SU-DHL-6 (cell line): Measurements from ENCODE around the gene NFATC1.

Experiments
- EZH2phosphoT487 ChIP-seq: fragments of 200-600 bp; sonication (generic), shearing (Covaris generic); conservative IDR thresholded peaks from 2 replicates; pipeline ENCODE4 v1.6.1; 2018; ENCODE audit warnings: mild to moderate bottlenecking, antibody characterized with exemption, low read length, moderate library complexity, mixed read lengths
- TF ChIP-seq, protein P1 (sequence below): fragments of 200-600 bp; sonication (generic); IDR thresholded peaks from one replicate; pipeline ENCODE4 v1.5.1; 2017; ENCODE audit warnings: antibody characterized with exemption, mild to moderate bottlenecking, low read length, moderate library complexity; ENCODE audit not compliant: insufficient read depth, poor library complexity, severe bottlenecking

DNA sequence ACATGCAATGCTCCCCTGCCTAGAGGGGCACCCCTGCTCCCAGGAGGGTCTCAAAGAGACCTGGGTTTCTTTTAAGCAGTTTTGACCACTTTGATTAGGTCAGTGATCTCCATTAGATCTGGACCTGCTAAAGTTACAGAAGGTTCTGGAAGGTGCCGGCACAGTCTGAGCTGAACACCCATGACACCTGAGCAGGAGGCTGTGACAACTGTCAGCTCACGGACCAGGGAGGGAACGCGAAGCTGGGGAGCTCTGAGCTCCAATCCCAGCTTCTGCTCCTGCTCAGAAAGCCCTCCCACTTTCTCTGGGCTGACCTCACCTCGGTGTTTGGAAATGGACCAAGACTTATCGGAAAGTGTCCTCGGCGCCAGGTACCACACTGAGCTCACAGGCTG is 113.8 kb downstream of the NFATC1 start:
- TF ChIP-seq, protein P1, sequence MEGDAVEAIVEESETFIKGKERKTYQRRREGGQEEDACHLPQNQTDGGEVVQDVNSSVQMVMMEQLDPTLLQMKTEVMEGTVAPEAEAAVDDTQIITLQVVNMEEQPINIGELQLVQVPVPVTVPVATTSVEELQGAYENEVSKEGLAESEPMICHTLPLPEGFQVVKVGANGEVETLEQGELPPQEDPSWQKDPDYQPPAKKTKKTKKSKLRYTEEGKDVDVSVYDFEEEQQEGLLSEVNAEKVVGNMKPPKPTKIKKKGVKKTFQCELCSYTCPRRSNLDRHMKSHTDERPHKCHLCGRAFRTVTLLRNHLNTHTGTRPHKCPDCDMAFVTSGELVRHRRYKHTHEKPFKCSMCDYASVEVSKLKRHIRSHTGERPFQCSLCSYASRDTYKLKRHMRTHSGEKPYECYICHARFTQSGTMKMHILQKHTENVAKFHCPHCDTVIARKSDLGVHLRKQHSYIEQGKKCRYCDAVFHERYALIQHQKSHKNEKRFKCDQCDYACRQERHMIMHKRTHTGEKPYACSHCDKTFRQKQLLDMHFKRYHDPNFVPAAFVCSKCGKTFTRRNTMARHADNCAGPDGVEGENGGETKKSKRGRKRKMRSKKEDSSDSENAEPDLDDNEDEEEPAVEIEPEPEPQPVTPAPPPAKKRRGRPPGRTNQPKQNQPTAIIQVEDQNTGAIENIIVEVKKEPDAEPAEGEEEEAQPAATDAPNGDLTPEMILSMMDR: no peak
- no peak for TF ChIP-seq EZH2phosphoT487
